K562 (cell line): ENCODE data around the gene LENG9. TPM values are rescaled to one million over a fixed set of nuclear protein-coding genes. Genes with fewer than 3 reads are reported as not detected.
A peak's percentile ranks its signal among the peaks of the same experiment; 100 is the strongest.
"Not testable (repeated sequence)": the region's sequence is repeated elsewhere in the genome, so short reads cannot be mapped to it uniquely, and the experiment has no call there.

ENCODE experiments used
- ATAC-seq: fragments of 200-7000 bp; cut with Tn5 transposase; 3 replicates; pipeline ENCODE4 v1.9.1; 2020; ENCODE audit warnings: moderate library complexity
- BruUV-seq: library from RNA; stranded (reverse); fragments of 400-500 nt; replicated peaks from 2 replicates; lab custom pipeline; 2021; lab: Mats Ljungman, UMichigan
- CTCF ChIA-PET: fragments of 300-600 bp; formaldehyde crosslinking; extraction: SDS; loops from one replicate; lab custom pipeline; 2021; ENCODE audit warnings: low intra/inter-chr PET ratio; lab: Yijun Ruan, JAX
- POLR2A ChIA-PET: fragments of 300-600, 350-650 bp; sonication (Branson Sonifier 250); formaldehyde crosslinking; extraction: SDS; loops from one replicate; lab custom pipeline; 2021; ENCODE audit warnings: antibody characterized with exemption, inconsistent platforms; lab: Yijun Ruan, JAX
- DNase-seq, 4 experiments: peaks; one replicate each; pipeline versions ENCODE4 v3.0.0 to v3.0.0-alpha.2; 2011 to 2018; ENCODE audit warnings: low spot score in 3 of 4, mixed read lengths in 3 of 4; ENCODE audit errors: extremely low read depth in 1 of 4
- FAIRE-seq: peaks from 2 replicates; lab custom pipeline; 2011; peaks lifted over from hg19 to GRCh38; lab: Jason Lieb, UNC
- H2AFZ ChIP-seq: 2 replicates; pipeline ENCODE4 v1.6.0; 2011; ENCODE audit warnings: low read depth, low read length, control low read depth, inconsistent platforms
- H3K27ac ChIP-seq: fragments of 200-600 bp; 3 replicates; pipeline ENCODE4 v1.8.0; 2011; ENCODE audit warnings: low read depth, mild to moderate bottlenecking, control low read depth, inconsistent platforms, low read length, moderate library complexity, mixed read lengths; ENCODE audit errors: extremely low read depth
- H3K27me3 ChIP-seq, 2 experiments: fragments of 300-600 bp in 1 of 2; 2 replicates in 1 of 2; 3 replicates in 1 of 2; pipeline versions ENCODE4 v1.6.0 to v1.8.0; 2011; ENCODE audit warnings: inconsistent platforms in 2 of 2, low read length in 2 of 2, mild to moderate bottlenecking in 1 of 2, mixed read lengths in 1 of 2, moderate library complexity in 1 of 2; ENCODE audit not compliant: control insufficient read depth in 2 of 2, insufficient read depth in 2 of 2
- H3K36me3 ChIP-seq: fragments of 300-600 bp; 3 replicates; pipeline ENCODE4 v1.8.0; 2011; ENCODE audit warnings: mild to moderate bottlenecking, low read length, inconsistent platforms; ENCODE audit not compliant: control insufficient read depth, insufficient read depth
- H3K4me1 ChIP-seq, 2 experiments: fragments of 200-600 bp in 1 of 2; replicated peaks in 1 of 2; 2 replicates in 1 of 2; 3 replicates in 1 of 2; pipeline versions ENCODE4 v1.5.1 to v1.8.0; 2011; ENCODE audit warnings: inconsistent platforms in 2 of 2, low read length in 2 of 2, mild to moderate bottlenecking in 1 of 2, mixed read lengths in 1 of 2, moderate library complexity in 1 of 2; ENCODE audit not compliant: control insufficient read depth in 2 of 2, insufficient read depth in 2 of 2
- H3K4me2 ChIP-seq: 2 replicates; pipeline ENCODE4 v1.6.1; 2011; ENCODE audit warnings: low read length, control low read depth, inconsistent platforms, mixed read lengths; ENCODE audit not compliant: insufficient read depth
- H3K4me3 ChIP-seq: fragments of 200-600 bp; sonication (generic), shearing (Covaris generic); 2 replicates; pipeline ENCODE4 v1.5.1; 2016; ENCODE audit warnings: control low read depth, inconsistent platforms
- H3K79me2 ChIP-seq: fragments of 200-600 bp; 3 replicates; pipeline ENCODE4 v1.8.0; 2011; ENCODE audit warnings: low read length, inconsistent platforms; ENCODE audit not compliant: control insufficient read depth, insufficient read depth
- H3K9ac ChIP-seq, 2 experiments: 2 replicates each; pipeline versions ENCODE4 v1.6.0 to v1.6.1; 2011; ENCODE audit warnings: low read depth in 2 of 2, low read length in 2 of 2, control low read depth in 1 of 2, inconsistent platforms in 1 of 2, mild to moderate bottlenecking in 1 of 2, mixed read lengths in 1 of 2; ENCODE audit not compliant: insufficient read depth in 1 of 2
- H3K9me1 ChIP-seq: one replicate; pipeline ENCODE4 v1.6.0; 2011; ENCODE audit warnings: inconsistent platforms, mild to moderate bottlenecking, low read length, moderate library complexity; ENCODE audit not compliant: control insufficient read depth, insufficient read depth
- H3K9me3 ChIP-seq: replicated peaks from 2 replicates; pipeline ENCODE4 v1.5.1; 2011; ENCODE audit warnings: low read depth, low read length, inconsistent platforms; ENCODE audit not compliant: control insufficient read depth, insufficient read depth
- H4K20me1 ChIP-seq: replicated peaks from 2 replicates; pipeline ENCODE4 v1.6.1; 2011; ENCODE audit warnings: low read length, inconsistent platforms, mixed read lengths; ENCODE audit not compliant: control insufficient read depth, insufficient read depth
- PHTF2 ChIP-seq: fragments of 250-450 bp; sonication (Bioruptor Pico); IDR thresholded peaks from 2 replicates; pipeline ENCODE4 v1.5.0; 2021; ENCODE audit warnings: mild to moderate bottlenecking
- WGBS: fragments of 100-300 bp; shearing (Covaris generic); methylation state at CpG from one replicate; pipeline ENCODE4 v1.1.6; 2016; ENCODE audit warnings: low coverage, mixed read lengths; ENCODE audit not compliant: insufficient coverage; ENCODE audit errors: missing lambda C conversion rate; 5-methylcytosine and 5-hydroxymethylcytosine counted together
- in situ Hi-C: fragments of 300-500 bp; cut with MboI; formaldehyde crosslinking; loops from 4 replicates; pipeline ENCODE4 v1.15.0; 2018; ENCODE audit warnings: inconsistent platforms, mixed read lengths
- intact Hi-C: fragments of 100-400 bp; cut with micrococcal nuclease; formaldehyde crosslinking; loops from 2 replicates; pipeline ENCODE4 v1.14.2; 2022
- polyA plus RNA-seq, 8 experiments: library from polyadenylated mRNA; depleted of rRNA in 4 of 8; stranded (reverse) in 5 of 8; unstranded in 3 of 8; fragments of >200 nt; fragmentation: Nextera tagmentation in 2 of 8; fragmentation: Illumina TruSeq in 1 of 8; extraction: Ambion mirVana in 2 of 8; extraction: Trizol in 1 of 8; gene quantifications; 2 replicates each; pipeline versions ENCODE4 v1.2.1 to v1.2.3, GENCODE V29; 2011 to 2014; ENCODE audit warnings: inconsistent platforms in 1 of 8, missing spikeins in 1 of 8
- total RNA-seq, 7 experiments: library from RNA; depleted of rRNA in 6 of 7; stranded (reverse); fragments of >200 nt in 6 of 7; fragmentation: Illumina TruSeq in 2 of 7; extraction: Trizol in 2 of 7; gene quantifications; 2 replicates each; pipeline versions ENCODE4 v1.2.1 to v1.2.3, GENCODE V29; 2011 to 2021; ENCODE audit warnings: low replicate concordance in 1 of 7
- TF ChIP-seq, protein P1 (sequence below), 3 experiments: IDR thresholded peaks in 2 of 3; conservative IDR thresholded peaks in 1 of 3; 2 replicates each; pipeline ENCODE4 v1.5.1; 2011 to 2012; ENCODE audit warnings: low read length in 3 of 3, mild to moderate bottlenecking in 3 of 3, control low read depth in 2 of 3, improper control_type of control experiment in 1 of 3, inconsistent platforms in 1 of 3, low read depth in 1 of 3, mixed read lengths in 1 of 3, moderate library complexity in 1 of 3; ENCODE audit not compliant: insufficient read depth in 2 of 3

Gene LENG9
- total and polyA plus RNA-seq, 9 of the 15 experiments (the other 6 are each of a cell fraction or from before 2014, with no cell fraction given) = 0.06 to 0.64 (median 0.33) TPM; not detected in 1

DNA sequence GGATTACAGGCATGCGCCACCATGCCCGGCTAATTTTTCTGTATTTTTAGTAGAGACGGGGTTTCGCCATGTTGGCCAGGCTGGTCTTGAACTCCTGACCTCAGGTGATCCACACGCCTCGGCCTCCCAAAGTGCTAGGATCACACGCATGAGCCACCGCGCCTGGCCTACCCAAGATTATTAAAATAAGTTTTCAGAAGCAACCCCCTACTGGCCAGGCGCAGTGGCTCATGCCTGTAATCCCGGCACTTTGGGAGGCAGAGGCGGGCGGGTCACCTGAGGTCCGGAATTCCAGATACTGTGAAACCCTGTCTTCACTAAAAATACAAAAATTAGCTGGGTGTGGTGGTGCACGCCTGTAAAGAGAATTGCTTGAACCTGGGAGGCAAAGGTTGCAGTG is 17.2 kb downstream of the LENG9 start:
- POLR2A ChIA-PET, DNase-seq, H3K9ac ChIP-seq, H3K9me3 ChIP-seq, FAIRE-seq, H2AFZ ChIP-seq, H3K27ac ChIP-seq, BruUV-seq, in situ Hi-C loops, CTCF ChIA-PET, ATAC-seq, H3K9me1 ChIP-seq, intact Hi-C loops, H3K27me3 ChIP-seq, H3K4me3 ChIP-seq, H3K4me2 ChIP-seq: not testable (repeated sequence)
- Histone ChIP-seq H3K4me1 (peaks cover 15 to 22% of the 10 kb centered on the region in 2 experiments; a peak in 4 of 5 replicates), H3K79me2 (peaks cover 51% of the 10 kb centered on the region), H4K20me1 (peaks cover 15% of the 10 kb centered on the region), H3K36me3 (peaks cover 41% of the 10 kb centered on the region)
- TF ChIP-seq, protein P1, sequence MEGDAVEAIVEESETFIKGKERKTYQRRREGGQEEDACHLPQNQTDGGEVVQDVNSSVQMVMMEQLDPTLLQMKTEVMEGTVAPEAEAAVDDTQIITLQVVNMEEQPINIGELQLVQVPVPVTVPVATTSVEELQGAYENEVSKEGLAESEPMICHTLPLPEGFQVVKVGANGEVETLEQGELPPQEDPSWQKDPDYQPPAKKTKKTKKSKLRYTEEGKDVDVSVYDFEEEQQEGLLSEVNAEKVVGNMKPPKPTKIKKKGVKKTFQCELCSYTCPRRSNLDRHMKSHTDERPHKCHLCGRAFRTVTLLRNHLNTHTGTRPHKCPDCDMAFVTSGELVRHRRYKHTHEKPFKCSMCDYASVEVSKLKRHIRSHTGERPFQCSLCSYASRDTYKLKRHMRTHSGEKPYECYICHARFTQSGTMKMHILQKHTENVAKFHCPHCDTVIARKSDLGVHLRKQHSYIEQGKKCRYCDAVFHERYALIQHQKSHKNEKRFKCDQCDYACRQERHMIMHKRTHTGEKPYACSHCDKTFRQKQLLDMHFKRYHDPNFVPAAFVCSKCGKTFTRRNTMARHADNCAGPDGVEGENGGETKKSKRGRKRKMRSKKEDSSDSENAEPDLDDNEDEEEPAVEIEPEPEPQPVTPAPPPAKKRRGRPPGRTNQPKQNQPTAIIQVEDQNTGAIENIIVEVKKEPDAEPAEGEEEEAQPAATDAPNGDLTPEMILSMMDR (IDR thresholded peaks at IDR 0.05 in 2 of 3, conservative IDR thresholded peaks at IDR 0.05 in 1 of 3; ENCODE audit: insufficient read depth in 2 of 3, low read depth in 1 of 3, low read length in 3 of 3) = peak in 1 of 3 experiments; percentile 9; a peak in 1 of 6 replicates
- WGBS = 86% methylated on average over 15 of the region's 15 CpGs

DNA sequence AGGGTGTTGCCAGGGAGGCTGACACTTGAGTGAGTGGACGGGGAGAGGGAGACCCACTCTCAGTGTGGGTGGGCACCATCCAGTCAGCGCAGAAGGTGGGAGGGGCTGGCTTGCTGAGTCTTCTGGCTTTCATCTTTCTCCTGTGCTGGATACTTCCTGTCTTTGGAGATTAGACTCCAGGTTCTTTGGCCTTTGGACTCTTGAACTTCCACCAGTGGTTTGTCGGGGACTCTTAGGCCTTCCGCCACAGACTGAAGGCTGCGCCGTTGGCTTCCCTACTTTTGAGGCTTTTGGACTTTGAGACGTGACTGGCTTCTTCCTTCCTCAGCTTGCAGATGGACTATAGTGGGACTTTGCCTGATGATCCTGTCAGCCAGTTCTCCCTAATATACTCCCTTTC is 18.8 kb downstream of the LENG9 start:
- intact Hi-C loops (no loop called here), in situ Hi-C loops (no loop called here)
- no peak overlapping the region for H3K4me3 ChIP-seq
- ATAC-seq = no peak
- H3K36me3 ChIP-seq = peaks cover 36% of the 10 kb centered on the region
- no peak overlapping the region for H3K9ac ChIP-seq
- no TSS peak for BruUV-seq
- H3K4me2 ChIP-seq = no peak overlapping the region
- no peak overlapping the region for H3K27ac ChIP-seq
- no peaks in the 10 kb centered on the region for H3K9me3 ChIP-seq
- POLR2A ChIA-PET = no interaction called here
- peaks cover 8 to 12% of the 10 kb centered on the region in 2 experiments; a peak in 4 of 5 replicates for H3K4me1 ChIP-seq
- peaks cover 3% of the 10 kb centered on the region; the same call in 1 of the 2 replicates for H4K20me1 ChIP-seq
- no peak overlapping the region for H2AFZ ChIP-seq
- peaks cover 35% of the 10 kb centered on the region for H3K79me2 ChIP-seq
- H3K9me1 ChIP-seq = no peaks in the 10 kb centered on the region
- WGBS = 88% methylated on average over 6 of the region's 7 CpGs
- H3K27me3 ChIP-seq = no peaks in the 10 kb centered on the region
- no peak for TF ChIP-seq PHTF2
- no peak for FAIRE-seq
- CTCF ChIA-PET = no interaction called here
- no peak for DNase-seq
